ENCODE measurements around the gene S100A11. TPM values are rescaled to one million over a fixed set of nuclear protein-coding genes. Genes with fewer than 3 reads are reported as not detected.

The S100A11 gene
- total and polyA plus RNA-seq, 2 donors = 195 to 1,404 TPM

GRCh38 chr1:152034654-152035538 is 1.9 kb downstream of the S100A11 start:
- H3K9me3 ChIP-seq (ENCODE audit: control insufficient read depth in 2 of 2, insufficient read depth in 1 of 2, low read length in 1 of 2) = no peaks in the 10 kb centered on the region
- peak overlapping the region; percentile 80 to 98 for H3K27ac ChIP-seq (ENCODE audit: low read depth in 1 of 2, low read length in 1 of 2)
- H3K4me3 ChIP-seq (ENCODE audit: low read length in 2 of 2) = peak overlapping the region; percentile 75 to 90
- peaks cover 25 to 30% of the 10 kb centered on the region in 2 donors for H3K36me3 ChIP-seq (ENCODE audit: control insufficient read depth in 2 of 2, insufficient read depth in 2 of 2, low read length in 1 of 2)
- peaks cover 36 to 47% of the 10 kb centered on the region in 2 donors for H3K4me1 ChIP-seq (ENCODE audit: control insufficient read depth in 2 of 2, insufficient read depth in 2 of 2, low read length in 2 of 2)
- WGBS = 2% methylated on average over 8 of the region's 8 CpGs
- DNase-seq (ENCODE audit: low read depth in 6 of 9, low spot score in 9 of 9) = peak in 8 of 9 donors; percentile 44 to 89 (median 71)
- H3K27me3 ChIP-seq (ENCODE audit: control insufficient read depth in 2 of 2, insufficient read depth in 1 of 2, low read length in 1 of 2) = no peaks in the 10 kb centered on the region

GRCh38 chr1:152034324-152034653 is 2.5 kb downstream of the S100A11 start:
- WGBS = 85% methylated on average over 1 of the region's 1 CpG
- Histone ChIP-seq H3K4me1 (ENCODE audit: control insufficient read depth in 2 of 2, insufficient read depth in 2 of 2, low read length in 2 of 2) (peaks cover 32 to 42% of the 10 kb centered on the region in 2 donors), H3K4me3 (ENCODE audit: low read length in 2 of 2) (peak overlapping the region; percentile 75 to 90)

GRCh38 chr1:152029929-152030211 is 6.9 kb downstream of the S100A11 start:
- Histone ChIP-seq H3K4me1 (ENCODE audit: control insufficient read depth in 2 of 2, insufficient read depth in 2 of 2, low read length in 2 of 2) (peaks cover 14 to 15% of the 10 kb centered on the region in 2 donors), H3K27me3 (ENCODE audit: control insufficient read depth in 2 of 2, insufficient read depth in 1 of 2, low read length in 1 of 2) (no peaks in the 10 kb centered on the region), H3K36me3 (ENCODE audit: control insufficient read depth in 2 of 2, insufficient read depth in 2 of 2, low read length in 1 of 2) (peaks cover 25 to 30% of the 10 kb centered on the region in 2 donors), H3K27ac (ENCODE audit: low read depth in 1 of 2, low read length in 1 of 2) (no peak overlapping the region), H3K9me3 (ENCODE audit: control insufficient read depth in 2 of 2, insufficient read depth in 1 of 2, low read length in 1 of 2) (no peaks in the 10 kb centered on the region), H3K4me3 (ENCODE audit: low read length in 2 of 2) (no peak overlapping the region)
- DNase-seq (ENCODE audit: low read depth in 6 of 9, low spot score in 9 of 9) = no peak
- WGBS = over 99% methylated on average over 4 of the region's 4 CpGs

More at GRCh38 chr1:152034324-152034653, 2.5 kb downstream of the S100A11 start:
- DNase-seq (ENCODE audit: low read depth in 6 of 9, low spot score in 9 of 9) = peak in 1 of 9 donors; percentile 16
- H3K27me3 ChIP-seq (ENCODE audit: control insufficient read depth in 2 of 2, insufficient read depth in 1 of 2, low read length in 1 of 2) = no peaks in the 10 kb centered on the region
- H3K9me3 ChIP-seq (ENCODE audit: control insufficient read depth in 2 of 2, insufficient read depth in 1 of 2, low read length in 1 of 2) = no peaks in the 10 kb centered on the region
- H3K36me3 ChIP-seq (ENCODE audit: control insufficient read depth in 2 of 2, insufficient read depth in 2 of 2, low read length in 1 of 2) = peaks cover 25 to 30% of the 10 kb centered on the region in 2 donors
- H3K27ac ChIP-seq (ENCODE audit: low read depth in 1 of 2, low read length in 1 of 2) = peak overlapping the region; percentile 80 to 98

GRCh38 chr1:152029144-152029928 is 7.5 kb downstream of the S100A11 start:
- whole genome bisulfite sequencing = 96% methylated on average over 8 of the region's 8 CpGs
- Histone ChIP-seq H3K4me1 (ENCODE audit: control insufficient read depth in 2 of 2, insufficient read depth in 2 of 2, low read length in 2 of 2) (peaks cover 9 to 10% of the 10 kb centered on the region in 2 donors), H3K27me3 (ENCODE audit: control insufficient read depth in 2 of 2, insufficient read depth in 1 of 2, low read length in 1 of 2) (no peaks in the 10 kb centered on the region), H3K4me3 (ENCODE audit: low read length in 2 of 2) (no peak overlapping the region), H3K27ac (ENCODE audit: low read depth in 1 of 2, low read length in 1 of 2) (no peak overlapping the region), H3K9me3 (ENCODE audit: control insufficient read depth in 2 of 2, insufficient read depth in 1 of 2, low read length in 1 of 2) (no peaks in the 10 kb centered on the region), H3K36me3 (ENCODE audit: control insufficient read depth in 2 of 2, insufficient read depth in 2 of 2, low read length in 1 of 2) (peaks cover 25 to 30% of the 10 kb centered on the region in 2 donors)
- no peak for DNase-seq (ENCODE audit: low read depth in 6 of 9, low spot score in 9 of 9)

GRCh38 chr1:152026895-152027294 is 9.9 kb downstream of the S100A11 start:
- no peak overlapping the region for H3K4me3 ChIP-seq (ENCODE audit: low read length in 2 of 2)
- H3K36me3 ChIP-seq (ENCODE audit: control insufficient read depth in 2 of 2, insufficient read depth in 2 of 2, low read length in 1 of 2) = peaks cover 6 to 12% of the 10 kb centered on the region in 2 donors
- H3K9me3 ChIP-seq (ENCODE audit: control insufficient read depth in 2 of 2, insufficient read depth in 1 of 2, low read length in 1 of 2) = no peaks in the 10 kb centered on the region
- 60% methylated on average over 3 of the region's 3 CpGs for WGBS
- H3K27me3 ChIP-seq (ENCODE audit: control insufficient read depth in 2 of 2, insufficient read depth in 1 of 2, low read length in 1 of 2) = no peaks in the 10 kb centered on the region
- no peak overlapping the region for H3K27ac ChIP-seq (ENCODE audit: low read depth in 1 of 2, low read length in 1 of 2)
- no peak for DNase-seq (ENCODE audit: low read depth in 6 of 9, low spot score in 9 of 9)
- H3K4me1 ChIP-seq (ENCODE audit: control insufficient read depth in 2 of 2, insufficient read depth in 2 of 2, low read length in 2 of 2) = no peaks in the 10 kb centered on the region

GRCh38 chr1:152024223-152024622 is 12.6 kb downstream of the S100A11 start:
- no peaks in the 10 kb centered on the region for H3K9me3 ChIP-seq (ENCODE audit: control insufficient read depth in 2 of 2, insufficient read depth in 1 of 2, low read length in 1 of 2)
- WGBS = 93% methylated on average over 4 of the region's 4 CpGs
- H3K36me3 ChIP-seq (ENCODE audit: control insufficient read depth in 2 of 2, insufficient read depth in 2 of 2, low read length in 1 of 2) = no peaks in the 10 kb centered on the region
- DNase-seq (ENCODE audit: low read depth in 6 of 9, low spot score in 9 of 9) = no peak
- no peak overlapping the region for H3K4me3 ChIP-seq (ENCODE audit: low read length in 2 of 2)
- H3K27me3 ChIP-seq (ENCODE audit: control insufficient read depth in 2 of 2, insufficient read depth in 1 of 2, low read length in 1 of 2) = no peaks in the 10 kb centered on the region
- H3K27ac ChIP-seq (ENCODE audit: low read depth in 1 of 2, low read length in 1 of 2) = no peak overlapping the region
- no peaks in the 10 kb centered on the region for H3K4me1 ChIP-seq (ENCODE audit: control insufficient read depth in 2 of 2, insufficient read depth in 2 of 2, low read length in 2 of 2)

GRCh38 chr1:152023221-152023620 is 13.6 kb downstream of the S100A11 start:
- H3K9me3 ChIP-seq (ENCODE audit: control insufficient read depth in 2 of 2, insufficient read depth in 1 of 2, low read length in 1 of 2) = no peaks in the 10 kb centered on the region
- H3K4me3 ChIP-seq (ENCODE audit: low read length in 2 of 2) = no peak overlapping the region
- H3K27me3 ChIP-seq (ENCODE audit: control insufficient read depth in 2 of 2, insufficient read depth in 1 of 2, low read length in 1 of 2) = no peaks in the 10 kb centered on the region
- 93% methylated on average over 4 of the region's 4 CpGs for WGBS
- H3K27ac ChIP-seq (ENCODE audit: low read depth in 1 of 2, low read length in 1 of 2) = no peak overlapping the region
- H3K36me3 ChIP-seq (ENCODE audit: control insufficient read depth in 2 of 2, insufficient read depth in 2 of 2, low read length in 1 of 2) = no peaks in the 10 kb centered on the region
- no peaks in the 10 kb centered on the region for H3K4me1 ChIP-seq (ENCODE audit: control insufficient read depth in 2 of 2, insufficient read depth in 2 of 2, low read length in 2 of 2)
- no peak for DNase-seq (ENCODE audit: low read depth in 6 of 9, low spot score in 9 of 9)

- H3K9me3 ChIP-seq (ENCODE audit: control insufficient read depth in 2 of 2, insufficient read depth in 1 of 2, low read length in 1 of 2) = no peaks in the 10 kb centered on the region
- 92% methylated on average over 3 of the region's 3 CpGs for WGBS
- no peaks in the 10 kb centered on the region for H3K27me3 ChIP-seq (ENCODE audit: control insufficient read depth in 2 of 2, insufficient read depth in 1 of 2, low read length in 1 of 2)
- DNase-seq (ENCODE audit: low read depth in 6 of 9, low spot score in 9 of 9) = no peak
- H3K27ac ChIP-seq (ENCODE audit: low read depth in 1 of 2, low read length in 1 of 2) = no peak overlapping the region
- H3K4me1 ChIP-seq (ENCODE audit: control insufficient read depth in 2 of 2, insufficient read depth in 2 of 2, low read length in 2 of 2) = no peaks in the 10 kb centered on the region
- H3K36me3 ChIP-seq (ENCODE audit: control insufficient read depth in 2 of 2, insufficient read depth in 2 of 2, low read length in 1 of 2) = no peaks in the 10 kb centered on the region
- H3K4me3 ChIP-seq (ENCODE audit: low read length in 2 of 2) = no peak overlapping the region
Measured at GRCh38 chr1:152022474-152022873, 14.3 kb downstream of the S100A11 start.

GRCh38 chr1:152021569-152021968 is 15.2 kb downstream of the S100A11 start:
- Histone ChIP-seq H3K27ac (ENCODE audit: low read depth in 1 of 2, low read length in 1 of 2) (no peak overlapping the region), H3K4me3 (ENCODE audit: low read length in 2 of 2) (no peak overlapping the region), H3K9me3 (ENCODE audit: control insufficient read depth in 2 of 2, insufficient read depth in 1 of 2, low read length in 1 of 2) (no peaks in the 10 kb centered on the region), H3K27me3 (ENCODE audit: control insufficient read depth in 2 of 2, insufficient read depth in 1 of 2, low read length in 1 of 2) (no peaks in the 10 kb centered on the region), H3K4me1 (ENCODE audit: control insufficient read depth in 2 of 2, insufficient read depth in 2 of 2, low read length in 2 of 2) (no peaks in the 10 kb centered on the region), H3K36me3 (ENCODE audit: control insufficient read depth in 2 of 2, insufficient read depth in 2 of 2, low read length in 1 of 2) (no peaks in the 10 kb centered on the region)
- no peak for DNase-seq (ENCODE audit: low read depth in 6 of 9, low spot score in 9 of 9)
- WGBS = 96% methylated on average over 7 of the region's 7 CpGs
